ENCODE results near the gene CRPPA.

The CRPPA gene

DNA sequence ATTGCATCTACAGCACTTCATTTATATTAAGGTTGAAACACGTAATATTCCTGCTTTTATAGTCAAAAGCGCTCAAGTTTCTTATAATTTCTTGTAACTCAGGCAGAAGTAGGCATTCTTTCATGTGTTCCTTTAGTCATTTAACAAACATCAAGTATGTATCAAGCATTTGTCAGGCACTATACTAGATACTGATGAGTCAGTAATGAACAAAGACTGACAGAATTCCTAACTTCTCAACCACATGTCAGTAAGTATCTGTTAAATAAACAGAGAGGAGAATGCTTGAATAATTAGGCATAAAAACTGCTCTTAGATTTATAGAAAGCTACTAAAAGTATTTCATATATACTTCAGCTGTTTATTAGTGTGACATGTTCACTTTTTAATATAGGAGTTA is 9.9 kb downstream of the CRPPA start:
- H4K20me1 ChIP-seq (ENCODE audit: insufficient read depth, low read length, poor library complexity, severe bottlenecking): no peaks in the 10 kb centered on the region
- H3K4me2 ChIP-seq (ENCODE audit: low read depth, low read length, poor library complexity, severe bottlenecking): no peak overlapping the region
- H2AFZ ChIP-seq (ENCODE audit: low read length): no peak overlapping the region
- no peaks in the 10 kb centered on the region for H3K9me2 ChIP-seq (replicated peaks; ENCODE audit: low read depth, low read length)
- H3K9me3 ChIP-seq (ENCODE audit: insufficient read depth, low read depth, low read length): no peaks in the 10 kb centered on the region
- no peaks in the 10 kb centered on the region for H3F3A ChIP-seq (ENCODE audit: low read depth)
- H3K9ac ChIP-seq (ENCODE audit: low read depth, low read length, poor library complexity, severe bottlenecking): no peak overlapping the region
- no peaks in the 10 kb centered on the region for H3K36me3 ChIP-seq (ENCODE audit: insufficient read depth, low read length)
- no peaks in the 10 kb centered on the region for H3K27me3 ChIP-seq (ENCODE audit: insufficient read depth, low read length, poor library complexity, severe bottlenecking)
- H3K4me1 ChIP-seq (ENCODE audit: insufficient read depth, low read length, poor library complexity, severe bottlenecking): peaks cover 8% of the 10 kb centered on the region
- no peaks in the 10 kb centered on the region for H3K79me2 ChIP-seq (ENCODE audit: insufficient read depth, low read length)
- no peak overlapping the region for H3K4me3 ChIP-seq (ENCODE audit: low read length, poor library complexity, severe bottlenecking)
- TF ChIP-seq CTCF (conservative IDR thresholded peaks at IDR 0.05; ENCODE audit: low read length): no peak
- TF ChIP-seq EZH2phosphoT487 (IDR thresholded peaks at IDR 0.05; ENCODE audit: borderline replicate concordance): no peak

- Histone ChIP-seq H3K27me3 (ENCODE audit: insufficient read depth, low read length, poor library complexity, severe bottlenecking) (no peaks in the 10 kb centered on the region), H3K79me2 (ENCODE audit: insufficient read depth, low read length) (no peaks in the 10 kb centered on the region), H3K36me3 (ENCODE audit: insufficient read depth, low read length) (no peaks in the 10 kb centered on the region), H4K20me1 (ENCODE audit: insufficient read depth, low read length, poor library complexity, severe bottlenecking) (no peaks in the 10 kb centered on the region), H3K9ac (ENCODE audit: low read depth, low read length, poor library complexity, severe bottlenecking) (no peak overlapping the region), H3F3A (ENCODE audit: low read depth) (no peaks in the 10 kb centered on the region), H3K9me3 (ENCODE audit: insufficient read depth, low read depth, low read length) (no peaks in the 10 kb centered on the region), H3K9me2 (replicated peaks; ENCODE audit: low read depth, low read length) (no peaks in the 10 kb centered on the region), H3K4me1 (ENCODE audit: insufficient read depth, low read length, poor library complexity, severe bottlenecking) (peaks cover 7% of the 10 kb centered on the region), H3K4me2 (ENCODE audit: low read depth, low read length, poor library complexity, severe bottlenecking) (no peak overlapping the region), H2AFZ (ENCODE audit: low read length) (peak overlapping the region; percentile 28; the same call in 1 of the 2 replicates), H3K4me3 (ENCODE audit: low read length, poor library complexity, severe bottlenecking) (no peak overlapping the region)
- TF ChIP-seq EZH2phosphoT487 (IDR thresholded peaks at IDR 0.05; ENCODE audit: borderline replicate concordance): no peak
- TF ChIP-seq CTCF (conservative IDR thresholded peaks at IDR 0.05; ENCODE audit: low read length): peak; percentile 50
Measured at GRCh38 chr7:16409777-16410176, 11.6 kb downstream of the CRPPA start.

DNA sequence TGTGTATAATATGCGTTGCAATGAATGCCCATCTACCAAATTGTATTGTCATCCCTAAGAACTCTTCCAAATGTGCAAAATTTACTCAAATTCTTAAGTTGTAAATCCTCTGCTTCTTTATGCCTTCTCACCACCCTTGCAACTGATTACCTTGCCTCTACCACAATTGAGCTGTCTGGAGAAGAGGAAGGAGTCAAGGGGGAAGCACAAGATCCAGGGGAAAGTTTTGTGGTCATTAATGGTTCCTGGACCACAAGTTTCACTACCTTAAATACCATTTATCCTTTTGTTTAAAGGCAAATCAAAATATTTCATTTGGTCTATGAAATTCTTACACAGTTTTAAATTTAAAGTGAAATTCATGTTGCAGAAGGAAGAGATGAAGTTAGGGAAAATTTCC is 16.7 kb downstream of the CRPPA start:
- Histone ChIP-seq H3K9ac (ENCODE audit: low read depth, low read length, poor library complexity, severe bottlenecking) (no peak overlapping the region), H3F3A (ENCODE audit: low read depth) (peaks cover 3% of the 10 kb centered on the region; the same call in 1 of the 2 replicates), H2AFZ (ENCODE audit: low read length) (no peak overlapping the region), H3K4me2 (ENCODE audit: low read depth, low read length, poor library complexity, severe bottlenecking) (no peak overlapping the region), H3K4me1 (ENCODE audit: insufficient read depth, low read length, poor library complexity, severe bottlenecking) (peaks cover 7% of the 10 kb centered on the region), H3K9me3 (ENCODE audit: insufficient read depth, low read depth, low read length) (peaks cover 11% of the 10 kb centered on the region), H3K4me3 (ENCODE audit: low read length, poor library complexity, severe bottlenecking) (no peak overlapping the region), H4K20me1 (ENCODE audit: insufficient read depth, low read length, poor library complexity, severe bottlenecking) (no peaks in the 10 kb centered on the region), H3K27me3 (ENCODE audit: insufficient read depth, low read length, poor library complexity, severe bottlenecking) (no peaks in the 10 kb centered on the region), H3K9me2 (replicated peaks; ENCODE audit: low read depth, low read length) (no peaks in the 10 kb centered on the region), H3K79me2 (ENCODE audit: insufficient read depth, low read length) (no peaks in the 10 kb centered on the region), H3K36me3 (ENCODE audit: insufficient read depth, low read length) (no peaks in the 10 kb centered on the region; the same call in 1 of the 2 replicates)
- no peak for TF ChIP-seq EZH2phosphoT487 (IDR thresholded peaks at IDR 0.05; ENCODE audit: borderline replicate concordance)
- no peak for TF ChIP-seq CTCF (conservative IDR thresholded peaks at IDR 0.05; ENCODE audit: low read length)
